ENCODE results near the gene MALAT1. TPM values are rescaled to one million over a fixed set of nuclear protein-coding genes. Genes with fewer than 3 reads are reported as not detected.

Gene MALAT1
- total RNA-seq, 3 donors from 2014 or later (not counting 1 experiment from before 2014, with no cell fraction given), result 32,911 to 36,726 (median 33,502) TPM

DNA sequence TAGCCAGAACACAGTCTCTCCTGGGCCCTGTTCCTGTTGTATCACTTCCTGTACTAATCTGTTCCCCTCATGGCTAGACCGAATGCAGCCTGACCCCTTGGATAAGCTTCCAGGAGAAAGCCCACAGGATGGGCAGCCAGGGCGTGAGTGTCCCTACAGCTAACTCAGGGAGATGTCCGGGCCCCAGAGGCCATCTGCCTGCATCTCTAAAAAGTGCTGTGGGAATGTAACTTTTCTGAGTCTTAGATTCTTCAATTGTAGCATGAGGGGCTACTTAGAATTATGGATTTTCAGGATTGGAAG is 7.7 kb upstream of the MALAT1 start:
- TF ChIP-seq, protein P1, sequence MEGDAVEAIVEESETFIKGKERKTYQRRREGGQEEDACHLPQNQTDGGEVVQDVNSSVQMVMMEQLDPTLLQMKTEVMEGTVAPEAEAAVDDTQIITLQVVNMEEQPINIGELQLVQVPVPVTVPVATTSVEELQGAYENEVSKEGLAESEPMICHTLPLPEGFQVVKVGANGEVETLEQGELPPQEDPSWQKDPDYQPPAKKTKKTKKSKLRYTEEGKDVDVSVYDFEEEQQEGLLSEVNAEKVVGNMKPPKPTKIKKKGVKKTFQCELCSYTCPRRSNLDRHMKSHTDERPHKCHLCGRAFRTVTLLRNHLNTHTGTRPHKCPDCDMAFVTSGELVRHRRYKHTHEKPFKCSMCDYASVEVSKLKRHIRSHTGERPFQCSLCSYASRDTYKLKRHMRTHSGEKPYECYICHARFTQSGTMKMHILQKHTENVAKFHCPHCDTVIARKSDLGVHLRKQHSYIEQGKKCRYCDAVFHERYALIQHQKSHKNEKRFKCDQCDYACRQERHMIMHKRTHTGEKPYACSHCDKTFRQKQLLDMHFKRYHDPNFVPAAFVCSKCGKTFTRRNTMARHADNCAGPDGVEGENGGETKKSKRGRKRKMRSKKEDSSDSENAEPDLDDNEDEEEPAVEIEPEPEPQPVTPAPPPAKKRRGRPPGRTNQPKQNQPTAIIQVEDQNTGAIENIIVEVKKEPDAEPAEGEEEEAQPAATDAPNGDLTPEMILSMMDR (IDR thresholded peaks at IDR 0.05), result no peak
- DNase-seq (no peak), ATAC-seq (no peak)
- intact Hi-C loops (cut with micrococcal nuclease), result no loop called here
- Histone ChIP-seq H3K27ac (ENCODE audit: low read length) (no peak overlapping the region), H3K9me3 (ENCODE audit: control insufficient read depth, insufficient read depth, low read length) (no peaks in the 10 kb centered on the region), H3K4me3 (ENCODE audit: low read length) (no peak overlapping the region), H3K4me1 (ENCODE audit: control insufficient read depth, insufficient read depth, low read length) (peaks cover 37% of the 10 kb centered on the region), H3K27me3 (ENCODE audit: control insufficient read depth, insufficient read depth, low read length) (no peaks in the 10 kb centered on the region), H3K36me3 (ENCODE audit: control insufficient read depth, insufficient read depth, low read length) (no peaks in the 10 kb centered on the region)
- Mint-ChIP-seq H3K4me1 (peaks cover 6 to 13% of the 10 kb centered on the region in 2 donors), H3K4me3 (no peak overlapping the region), H3K9me3 (no peaks in the 10 kb centered on the region), H3K27ac (no peak overlapping the region), H3K27me3 (ENCODE audit: low read depth in 2 of 2) (no peaks in the 10 kb centered on the region), H3K36me3 (no peaks in the 10 kb centered on the region)
- WGBS (ENCODE audit: insufficient coverage), result 95% methylated on average over 3 of the region's 3 CpGs

DNA sequence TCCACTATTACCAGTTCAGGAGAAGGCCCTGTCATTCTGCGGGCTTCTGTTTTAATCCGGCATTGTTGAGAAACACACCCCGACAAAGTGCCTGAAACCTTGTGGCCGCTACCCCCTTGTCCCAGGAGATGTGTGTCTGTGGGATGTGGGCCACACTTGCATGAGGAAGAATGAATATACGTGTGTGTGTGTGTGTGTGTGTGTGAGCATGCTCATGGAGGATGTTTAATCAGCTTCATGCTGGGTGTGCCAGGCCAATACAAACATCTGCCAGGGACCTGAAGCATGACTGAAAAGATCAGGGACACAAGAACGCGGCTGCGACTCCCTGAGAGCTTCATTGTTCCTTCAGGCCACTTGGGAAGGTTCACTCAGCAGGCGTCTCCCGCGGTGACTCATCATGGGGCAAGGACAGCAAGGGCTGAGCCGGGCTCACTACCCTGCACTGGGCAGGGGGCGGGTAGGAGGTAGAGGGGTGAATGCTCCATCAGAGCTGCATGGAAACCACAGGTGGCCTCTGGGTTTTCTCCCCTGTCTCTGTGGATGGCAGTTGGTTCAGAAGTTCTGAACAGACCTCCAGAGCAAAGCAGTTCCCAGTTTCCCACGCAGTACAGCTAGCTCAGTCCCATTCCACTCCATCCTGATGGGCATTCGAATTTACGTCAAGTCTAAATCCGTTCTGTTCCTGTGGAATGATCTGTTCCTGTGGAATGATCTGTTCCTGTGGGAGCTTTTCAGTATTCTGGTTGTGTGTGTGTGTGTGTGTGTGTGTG is 7.0 kb upstream of the MALAT1 start:
- no peak overlapping the region for H3K4me3 ChIP-seq (ENCODE audit: low read length)
- no peaks in the 10 kb centered on the region for H3K27me3 ChIP-seq (ENCODE audit: control insufficient read depth, insufficient read depth, low read length)
- TF ChIP-seq, protein P1 (IDR thresholded peaks at IDR 0.05), result no peak
- H3K27ac ChIP-seq (ENCODE audit: low read length), result no peak overlapping the region
- Mint-ChIP-seq H3K27ac (no peak overlapping the region), H3K27me3 (ENCODE audit: low read depth in 2 of 2) (no peaks in the 10 kb centered on the region), H3K36me3 (no peaks in the 10 kb centered on the region), H3K9me3 (no peaks in the 10 kb centered on the region), H3K4me3 (no peak overlapping the region), H3K4me1 (peaks cover 12 to 19% of the 10 kb centered on the region in 2 donors)
- 68% methylated on average over 15 of the region's 17 CpGs for WGBS (ENCODE audit: insufficient coverage)
- DNase-seq, result no peak
- no peaks in the 10 kb centered on the region for H3K9me3 ChIP-seq (ENCODE audit: control insufficient read depth, insufficient read depth, low read length)
- H3K36me3 ChIP-seq (ENCODE audit: control insufficient read depth, insufficient read depth, low read length), result no peaks in the 10 kb centered on the region
- intact Hi-C loops (cut with micrococcal nuclease), result no loop called here
- peaks cover 44% of the 10 kb centered on the region for H3K4me1 ChIP-seq (ENCODE audit: control insufficient read depth, insufficient read depth, low read length)
- peak in 1 of 3 donors; percentile 29 for ATAC-seq

DNA sequence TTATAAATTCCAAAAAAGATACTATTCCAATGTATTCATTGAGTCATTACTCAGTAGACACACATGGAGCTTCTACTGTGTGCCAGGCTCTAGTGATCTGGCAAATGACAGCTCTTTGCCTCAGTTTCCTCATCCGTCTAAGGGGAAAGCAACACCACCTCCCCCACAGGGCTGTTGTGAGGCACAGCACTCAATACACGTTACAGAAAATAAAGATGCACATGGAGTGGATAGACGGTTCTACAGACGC is 6.5 kb upstream of the MALAT1 start:
- DNase-seq, result no peak
- intact Hi-C loops (cut with micrococcal nuclease), result no loop called here
- 75% methylated on average over 4 of the region's 4 CpGs for WGBS (ENCODE audit: insufficient coverage)
- Histone ChIP-seq H3K9me3 (ENCODE audit: control insufficient read depth, insufficient read depth, low read length) (no peaks in the 10 kb centered on the region), H3K4me1 (ENCODE audit: control insufficient read depth, insufficient read depth, low read length) (peaks cover 49% of the 10 kb centered on the region), H3K36me3 (ENCODE audit: control insufficient read depth, insufficient read depth, low read length) (no peaks in the 10 kb centered on the region), H3K27ac (ENCODE audit: low read length) (peak overlapping the region; percentile 32), H3K4me3 (ENCODE audit: low read length) (no peak overlapping the region), H3K27me3 (ENCODE audit: control insufficient read depth, insufficient read depth, low read length) (no peaks in the 10 kb centered on the region)
- Mint-ChIP-seq H3K4me1 (peaks cover 17 to 25% of the 10 kb centered on the region in 2 donors), H3K9me3 (no peaks in the 10 kb centered on the region), H3K36me3 (no peaks in the 10 kb centered on the region), H3K27me3 (ENCODE audit: low read depth in 2 of 2) (no peaks in the 10 kb centered on the region), H3K4me3 (no peak overlapping the region), H3K27ac (no peak overlapping the region)
- TF ChIP-seq, protein P1 (IDR thresholded peaks at IDR 0.05), result no peak
- ATAC-seq, result no peak

All from natural killer cell (primary cell).